GM13976 (cell line): ENCODE data around the gene LRPAP1.

Experiments used
- DNase-seq: peaks from one replicate; pipeline ENCODE4 v3.0.0; 2012; ENCODE audit warnings: low spot score
- CTCF ChIP-seq: IDR thresholded peaks from 2 replicates; pipeline ENCODE4 v1.5.1; 2012; ENCODE audit warnings: borderline replicate concordance, mild to moderate bottlenecking; ENCODE audit not compliant: insufficient read depth; ENCODE audit errors: extremely low read depth, missing control alignments, control extremely low read depth
- in situ Hi-C: fragments of 300-500 bp; cut with MboI; formaldehyde crosslinking; loops from one replicate; pipeline ENCODE4 v1.12.0; 2022; ENCODE audit warnings: low sequenced_read_pairs, mixed read lengths, inconsistent platforms; ENCODE audit not compliant: unreplicated experiment

The LRPAP1 gene

GRCh38 chr4:3498407-3498806 lies 33.8 kb downstream of the LRPAP1 start:
- in situ Hi-C loops, result no loop called here
- no peak for TF ChIP-seq CTCF
- DNase-seq, result no peak

- in situ Hi-C loops, result no loop called here
- DNase-seq, result no peak
- TF ChIP-seq CTCF, result no peak
These were observed 34.5 kb downstream of the LRPAP1 start for GRCh38 chr4:3497523-3498389.

- TF ChIP-seq CTCF, result no peak
- DNase-seq, result no peak
- in situ Hi-C loops, result no loop called here
These were observed 35.1 kb downstream of the LRPAP1 start for GRCh38 chr4:3497095-3497494.

GRCh38 chr4:3496021-3496420 lies 36.2 kb downstream of the LRPAP1 start:
- in situ Hi-C loops, result no loop called here
- TF ChIP-seq CTCF, result no peak
- DNase-seq, result no peak

GRCh38 chr4:3495204-3495975 lies 36.8 kb downstream of the LRPAP1 start:
- DNase-seq, result no peak
- in situ Hi-C loops, result no loop called here
- TF ChIP-seq CTCF, result no peak

GRCh38 chr4:3494462-3494871 lies 37.8 kb downstream of the LRPAP1 start:
- in situ Hi-C loops, result no loop called here
- no peak for TF ChIP-seq CTCF

More at GRCh38 chr4:3494462-3494871, 37.8 kb downstream of the LRPAP1 start:
- DNase-seq, result no peak
